ENCODE data around the gene FBXO17.

Gene FBXO17

GRCh38 chr19:38894968-38895367, 80.6 kb downstream of the FBXO17 start:
- DNase-seq (ENCODE audit: extremely low read depth in 1 of 2, low read depth in 1 of 2) = no peak

DNA sequence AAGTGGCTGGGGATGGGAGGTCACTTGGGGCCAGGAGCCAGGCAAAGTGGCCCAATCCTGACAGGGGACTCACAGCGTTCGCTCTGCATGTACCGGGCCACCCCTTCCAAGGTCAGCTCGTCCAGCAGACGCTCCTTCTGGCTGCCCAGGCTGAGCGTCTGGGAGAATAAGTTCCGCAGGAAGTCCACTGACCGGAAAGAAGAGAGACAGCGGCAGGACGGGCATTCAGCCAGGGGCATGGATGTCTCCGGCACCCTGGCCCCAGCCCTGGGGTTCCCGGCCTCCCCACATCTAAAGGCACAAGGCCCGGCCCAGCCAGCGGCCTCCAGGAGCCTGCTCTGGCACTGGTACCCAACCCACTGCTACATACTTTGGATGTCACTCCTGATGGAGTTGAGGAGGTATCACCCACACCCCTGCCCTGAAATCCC, 82.2 kb downstream of the FBXO17 start:
- DNase-seq (ENCODE audit: extremely low read depth in 1 of 2, low read depth in 1 of 2) = no peak

DNA sequence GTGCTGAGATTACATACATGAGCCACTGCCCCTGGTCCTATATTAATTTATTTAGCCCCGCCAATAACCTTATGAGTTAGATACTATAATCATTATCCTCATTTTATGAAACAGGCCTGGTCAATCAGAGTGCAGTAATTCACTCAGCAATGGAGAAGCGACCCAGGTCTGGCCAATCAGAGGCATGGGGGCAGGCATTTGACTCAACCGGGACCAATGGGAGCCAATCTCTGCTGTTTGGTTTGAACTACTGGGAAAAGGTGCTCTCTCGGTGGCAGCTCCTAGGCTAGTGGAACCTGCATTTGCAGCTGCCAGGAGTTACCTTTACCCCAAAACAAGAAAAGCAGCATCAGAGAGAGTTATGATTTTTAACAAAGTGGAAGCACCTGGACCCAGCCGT, 82.7 kb downstream of the FBXO17 start:
- no peak for DNase-seq (ENCODE audit: extremely low read depth in 1 of 2, low read depth in 1 of 2)

GRCh38 chr19:38891771-38892170, 83.8 kb downstream of the FBXO17 start:
- no peak for DNase-seq (ENCODE audit: extremely low read depth in 1 of 2, low read depth in 1 of 2)

All from activated CD8-positive, alpha-beta memory T cell treated with anti-CD3 and anti-CD28 coated beads for 1 hour (primary cell).